HepG2 (cell line): ENCODE data around the gene ZBP1. TPM values are rescaled to one million over a fixed set of nuclear protein-coding genes. Genes with fewer than 3 reads are reported as not detected.

Experiments used
- HES4 ChIP-seq: sonication (generic); formaldehyde crosslinking; IDR thresholded peaks from 2 replicates; pipeline ENCODE4 v1.9.0; 2021; ENCODE audit warnings: mild to moderate bottlenecking, missing genetic modification reagents, borderline replicate concordance
- HOMEZ ChIP-seq: IDR thresholded peaks from 2 replicates; pipeline ENCODE4 v1.6.1; 2016; ENCODE audit warnings: low read depth
- MEIS2 ChIP-seq: sonication (generic); formaldehyde crosslinking; IDR thresholded peaks from 2 replicates; pipeline ENCODE4 v1.9.0; 2021; ENCODE audit warnings: mild to moderate bottlenecking, missing genetic modification reagents
- NRL ChIP-seq: sonication (generic); formaldehyde crosslinking; IDR thresholded peaks from 2 replicates; pipeline ENCODE4 v1.5.0; 2020; ENCODE audit warnings: missing genetic modification reagents, mild to moderate bottlenecking, moderate library complexity, borderline replicate concordance
- POLR2G ChIP-seq: fragments of 200-400 bp; formaldehyde crosslinking; IDR thresholded peaks from 2 replicates; pipeline ENCODE4 v1.6.1; 2018; ENCODE audit warnings: mild to moderate bottlenecking, low read depth, low read length, moderate library complexity
- TERF1 ChIP-seq: sonication (generic); formaldehyde crosslinking; IDR thresholded peaks from 2 replicates; pipeline ENCODE4 v1.8.0; 2022; ENCODE audit warnings: mild to moderate bottlenecking, missing genetic modification reagents, moderate library complexity
- ZNF30 ChIP-seq: sonication (generic); formaldehyde crosslinking; IDR thresholded peaks from 2 replicates; pipeline ENCODE4 v1.5.0; 2020; ENCODE audit warnings: mild to moderate bottlenecking, missing genetic modification reagents
- ZNF598 ChIP-seq: sonication (generic); formaldehyde crosslinking; IDR thresholded peaks from 2 replicates; pipeline ENCODE4 v1.5.1; 2020; ENCODE audit warnings: mild to moderate bottlenecking, missing genetic modification reagents, borderline replicate concordance
- ZNF644 ChIP-seq: IDR thresholded peaks from 2 replicates; pipeline ENCODE4 v1.6.1; 2016; ENCODE audit warnings: low read depth
- ZNF687 ChIP-seq: sonication (generic); formaldehyde crosslinking; IDR thresholded peaks from 2 replicates; pipeline ENCODE4 v1.5.1; 2020; ENCODE audit warnings: mild to moderate bottlenecking, missing genetic modification reagents, moderate library complexity
- ZNF749 ChIP-seq: sonication (generic); formaldehyde crosslinking; IDR thresholded peaks from 2 replicates; pipeline ENCODE4 v1.8.0; 2022; ENCODE audit warnings: mild to moderate bottlenecking, missing genetic modification reagents, moderate library complexity, borderline replicate concordance
- polyA plus RNA-seq, 8 experiments: library from polyadenylated mRNA; depleted of rRNA in 3 of 8; stranded (reverse) in 7 of 8; unstranded in 1 of 8; fragments of >200 nt; fragmentation: Illumina TruSeq in 4 of 8; extraction: Trizol in 4 of 8; gene quantifications; 2 replicates each; pipeline versions ENCODE4 v1.2.1 to v1.2.3, GENCODE V29; 2011 to 2016; ENCODE audit warnings: low read depth in 4 of 8, missing spikeins in 1 of 8, mixed read lengths in 1 of 8; ENCODE audit not compliant: insufficient read depth in 1 of 8
- total RNA-seq, 5 experiments: library from RNA; depleted of rRNA; stranded (reverse); fragments of >200 nt; fragmentation: Illumina TruSeq; extraction: Trizol; gene quantifications; 2 replicates each; pipeline ENCODE4 v1.2.3, GENCODE V29; 2016; ENCODE audit warnings: low read depth in 1 of 5
- TF ChIP-seq, protein P1 (sequence below): sonication (generic); formaldehyde crosslinking; IDR thresholded peaks from 2 replicates; pipeline ENCODE4 v1.5.0; 2020; ENCODE audit warnings: mild to moderate bottlenecking, missing genetic modification reagents, moderate library complexity
- TF ChIP-seq, protein P2 (sequence below): sonication (generic); formaldehyde crosslinking; IDR thresholded peaks from 2 replicates; pipeline ENCODE4 v1.4.0; 2020; ENCODE audit warnings: missing genetic modification reagents, mild to moderate bottlenecking, borderline replicate concordance
- TF ChIP-seq, protein P3 (sequence below): IDR thresholded peaks from 2 replicates; pipeline ENCODE4 v1.6.1; 2016; ENCODE audit warnings: low read depth, borderline replicate concordance

ZBP1 gene
- total and polyA plus RNA-seq, 2 of the 13 experiments (the other 11 are each of a cell fraction or from before 2014, with no cell fraction given), result not detected

GRCh38 chr20:57570145-57570850 lies 49.9 kb downstream of the ZBP1 start (continued):
- TF ChIP-seq, protein P1, sequence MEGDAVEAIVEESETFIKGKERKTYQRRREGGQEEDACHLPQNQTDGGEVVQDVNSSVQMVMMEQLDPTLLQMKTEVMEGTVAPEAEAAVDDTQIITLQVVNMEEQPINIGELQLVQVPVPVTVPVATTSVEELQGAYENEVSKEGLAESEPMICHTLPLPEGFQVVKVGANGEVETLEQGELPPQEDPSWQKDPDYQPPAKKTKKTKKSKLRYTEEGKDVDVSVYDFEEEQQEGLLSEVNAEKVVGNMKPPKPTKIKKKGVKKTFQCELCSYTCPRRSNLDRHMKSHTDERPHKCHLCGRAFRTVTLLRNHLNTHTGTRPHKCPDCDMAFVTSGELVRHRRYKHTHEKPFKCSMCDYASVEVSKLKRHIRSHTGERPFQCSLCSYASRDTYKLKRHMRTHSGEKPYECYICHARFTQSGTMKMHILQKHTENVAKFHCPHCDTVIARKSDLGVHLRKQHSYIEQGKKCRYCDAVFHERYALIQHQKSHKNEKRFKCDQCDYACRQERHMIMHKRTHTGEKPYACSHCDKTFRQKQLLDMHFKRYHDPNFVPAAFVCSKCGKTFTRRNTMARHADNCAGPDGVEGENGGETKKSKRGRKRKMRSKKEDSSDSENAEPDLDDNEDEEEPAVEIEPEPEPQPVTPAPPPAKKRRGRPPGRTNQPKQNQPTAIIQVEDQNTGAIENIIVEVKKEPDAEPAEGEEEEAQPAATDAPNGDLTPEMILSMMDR, result no peak
- TF ChIP-seq NRL (CRISPR knock-in tag), result 0 out of 2 replicates have a peak, but pooled peaks have one; percentile 12
- TF ChIP-seq ZNF644 (CRISPR knock-in tag), result no peak
- 0 out of 2 replicates have a peak, but pooled peaks have one; percentile 22 for TF ChIP-seq ZNF598 (CRISPR knock-in tag)
- TF ChIP-seq TERF1 (CRISPR knock-in tag), result no peak
- no peak for TF ChIP-seq POLR2G
- TF ChIP-seq HES4 (CRISPR knock-in tag), result 0 out of 2 replicates have a peak, but pooled peaks have one; percentile 36
- TF ChIP-seq ZNF687 (CRISPR knock-in tag), result peak; percentile 40
- TF ChIP-seq ZNF30 (CRISPR knock-in tag), result no peak
- 0 out of 2 replicates have a peak, but pooled peaks have one; percentile 38 for TF ChIP-seq HOMEZ (CRISPR knock-in tag)
- TF ChIP-seq, protein P2, sequence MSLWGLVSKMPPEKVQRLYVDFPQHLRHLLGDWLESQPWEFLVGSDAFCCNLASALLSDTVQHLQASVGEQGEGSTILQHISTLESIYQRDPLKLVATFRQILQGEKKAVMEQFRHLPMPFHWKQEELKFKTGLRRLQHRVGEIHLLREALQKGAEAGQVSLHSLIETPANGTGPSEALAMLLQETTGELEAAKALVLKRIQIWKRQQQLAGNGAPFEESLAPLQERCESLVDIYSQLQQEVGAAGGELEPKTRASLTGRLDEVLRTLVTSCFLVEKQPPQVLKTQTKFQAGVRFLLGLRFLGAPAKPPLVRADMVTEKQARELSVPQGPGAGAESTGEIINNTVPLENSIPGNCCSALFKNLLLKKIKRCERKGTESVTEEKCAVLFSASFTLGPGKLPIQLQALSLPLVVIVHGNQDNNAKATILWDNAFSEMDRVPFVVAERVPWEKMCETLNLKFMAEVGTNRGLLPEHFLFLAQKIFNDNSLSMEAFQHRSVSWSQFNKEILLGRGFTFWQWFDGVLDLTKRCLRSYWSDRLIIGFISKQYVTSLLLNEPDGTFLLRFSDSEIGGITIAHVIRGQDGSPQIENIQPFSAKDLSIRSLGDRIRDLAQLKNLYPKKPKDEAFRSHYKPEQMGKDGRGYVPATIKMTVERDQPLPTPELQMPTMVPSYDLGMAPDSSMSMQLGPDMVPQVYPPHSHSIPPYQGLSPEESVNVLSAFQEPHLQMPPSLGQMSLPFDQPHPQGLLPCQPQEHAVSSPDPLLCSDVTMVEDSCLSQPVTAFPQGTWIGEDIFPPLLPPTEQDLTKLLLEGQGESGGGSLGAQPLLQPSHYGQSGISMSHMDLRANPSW (CRISPR knock-in tag), result no peak
- TF ChIP-seq, protein P3, sequence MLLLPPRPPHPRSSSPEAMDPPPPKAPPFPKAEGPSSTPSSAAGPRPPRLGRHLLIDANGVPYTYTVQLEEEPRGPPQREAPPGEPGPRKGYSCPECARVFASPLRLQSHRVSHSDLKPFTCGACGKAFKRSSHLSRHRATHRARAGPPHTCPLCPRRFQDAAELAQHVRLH (CRISPR knock-in tag), result peak; percentile 45; the same call in 1 of the 2 replicates
- peak; percentile 8; the same call in 1 of the 2 replicates for TF ChIP-seq MEIS2 (CRISPR knock-in tag)
- no peak for TF ChIP-seq ZNF749 (CRISPR knock-in tag)
